ENCODE measurements around the gene STK32C. TPM values are rescaled to one million over a fixed set of nuclear protein-coding genes. Genes with fewer than 3 reads are reported as not detected.

Gene STK32C
- total and polyA plus RNA-seq, 12 donors, result 2.7 to 8.9 (median 5.7) TPM

DNA sequence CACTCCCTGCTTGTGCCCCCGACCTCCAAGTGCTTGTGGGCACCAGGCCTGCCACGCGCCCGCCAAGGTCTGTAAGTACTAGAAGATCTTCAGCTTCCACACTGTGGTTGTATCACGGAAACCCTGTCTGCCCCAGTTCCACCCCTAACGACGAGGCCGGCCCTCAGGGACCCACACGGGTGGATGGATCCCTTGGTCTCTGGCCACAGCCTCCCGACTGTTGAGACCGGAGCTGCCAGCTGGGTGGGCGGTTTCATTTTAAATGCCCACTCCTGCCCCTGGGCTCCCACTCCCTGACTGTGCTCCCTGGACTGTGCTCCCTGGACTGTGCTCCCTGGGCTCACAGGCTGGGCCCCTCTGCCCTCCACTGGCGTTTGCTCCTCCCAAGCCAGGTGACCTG lies 70.9 kb downstream of the STK32C start:
- Histone ChIP-seq H3K27me3 (no peaks in the 10 kb centered on the region), H3K36me3 (no peaks in the 10 kb centered on the region), H3K27ac (no peak overlapping the region), H3K4me1 (peaks cover 0 to 14% (median 0%) of the 10 kb centered on the region in 9 donors), H3K4me3 (no peak overlapping the region), H3K9me3 (no peaks in the 10 kb centered on the region)
- no peak for ATAC-seq
- 94 to 96% methylated on average over 13 of the region's 13 CpGs for WGBS, 2 donors
- TF ChIP-seq, protein P1, sequence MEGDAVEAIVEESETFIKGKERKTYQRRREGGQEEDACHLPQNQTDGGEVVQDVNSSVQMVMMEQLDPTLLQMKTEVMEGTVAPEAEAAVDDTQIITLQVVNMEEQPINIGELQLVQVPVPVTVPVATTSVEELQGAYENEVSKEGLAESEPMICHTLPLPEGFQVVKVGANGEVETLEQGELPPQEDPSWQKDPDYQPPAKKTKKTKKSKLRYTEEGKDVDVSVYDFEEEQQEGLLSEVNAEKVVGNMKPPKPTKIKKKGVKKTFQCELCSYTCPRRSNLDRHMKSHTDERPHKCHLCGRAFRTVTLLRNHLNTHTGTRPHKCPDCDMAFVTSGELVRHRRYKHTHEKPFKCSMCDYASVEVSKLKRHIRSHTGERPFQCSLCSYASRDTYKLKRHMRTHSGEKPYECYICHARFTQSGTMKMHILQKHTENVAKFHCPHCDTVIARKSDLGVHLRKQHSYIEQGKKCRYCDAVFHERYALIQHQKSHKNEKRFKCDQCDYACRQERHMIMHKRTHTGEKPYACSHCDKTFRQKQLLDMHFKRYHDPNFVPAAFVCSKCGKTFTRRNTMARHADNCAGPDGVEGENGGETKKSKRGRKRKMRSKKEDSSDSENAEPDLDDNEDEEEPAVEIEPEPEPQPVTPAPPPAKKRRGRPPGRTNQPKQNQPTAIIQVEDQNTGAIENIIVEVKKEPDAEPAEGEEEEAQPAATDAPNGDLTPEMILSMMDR (IDR thresholded peaks at IDR 0.05), result no peak
- DNase-seq, result no peak
- intact Hi-C loops (cut with DNase I), result loop anchor here in 1 of 10 donors (5.0 kb wide), 1 partner anchor 55 kb away; no protein-coding TSS in a partner anchor

DNA sequence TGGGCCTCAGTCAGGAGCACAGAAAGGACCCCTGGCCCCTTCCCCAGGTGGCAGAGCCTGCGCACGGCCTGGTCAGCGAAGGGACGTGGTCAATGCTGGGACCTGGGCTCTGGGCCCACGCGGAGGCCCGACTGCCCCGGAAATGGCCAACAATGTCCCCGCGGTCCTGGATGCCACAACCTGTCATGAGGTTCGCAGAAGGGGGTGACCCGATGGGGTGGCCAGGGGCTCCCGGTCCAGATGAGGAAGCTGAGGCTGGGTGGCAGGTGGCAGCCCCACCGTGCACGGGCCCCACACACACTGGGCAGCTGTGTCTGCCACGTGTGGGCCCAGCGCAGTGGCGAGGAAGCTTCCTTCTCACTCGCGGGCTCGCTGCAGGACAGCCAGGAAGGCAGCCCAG lies 71.6 kb downstream of the STK32C start:
- peaks cover 0 to 18% (median 0%) of the 10 kb centered on the region in 9 donors for H3K4me1 ChIP-seq
- peak in 1 of 2 donors; percentile 8 for DNase-seq
- 93 to 95% methylated on average over 21 of the region's 21 CpGs for WGBS, 2 donors
- no peaks in the 10 kb centered on the region for H3K9me3 ChIP-seq
- H3K36me3 ChIP-seq, result no peaks in the 10 kb centered on the region
- intact Hi-C loops (cut with DNase I), result loop anchor here in 1 of 10 donors (5.0 kb wide), 1 partner anchor 56 kb away; no protein-coding TSS in a partner anchor
- no peaks in the 10 kb centered on the region for H3K27me3 ChIP-seq
- TF ChIP-seq, protein P1 (IDR thresholded peaks at IDR 0.05), result no peak
- no peak for ATAC-seq
- no peak overlapping the region for H3K27ac ChIP-seq
- no peak overlapping the region for H3K4me3 ChIP-seq

DNA sequence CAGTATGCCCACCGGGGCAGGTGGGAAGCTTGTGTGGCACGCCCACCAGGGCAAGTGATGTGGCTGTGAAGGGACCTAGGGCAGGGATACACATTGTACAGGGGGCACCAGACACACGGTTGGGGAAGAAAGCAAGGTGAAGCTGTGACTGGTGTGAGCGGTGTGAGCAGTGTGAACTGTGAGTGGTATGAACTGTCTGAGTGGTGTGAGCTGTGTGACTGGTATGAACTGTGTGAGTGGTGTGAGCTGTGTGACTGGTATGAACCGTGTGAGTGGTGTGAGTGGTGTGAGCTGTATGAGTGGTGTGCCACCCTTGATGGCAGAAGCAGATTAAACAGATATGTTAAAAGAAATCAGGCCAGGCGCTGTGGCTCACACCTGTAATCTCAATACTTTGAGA lies 72.9 kb downstream of the STK32C start:
- DNase-seq, result peak in 1 of 2 donors; percentile 4
- H3K4me1 ChIP-seq, result peaks cover 0 to 30% (median 3%) of the 10 kb centered on the region in 9 donors
- no peak overlapping the region for H3K4me3 ChIP-seq
- no peaks in the 10 kb centered on the region for H3K36me3 ChIP-seq
- intact Hi-C loops (cut with DNase I), result loop anchor here in 1 of 10 donors (5.0 kb wide), 1 partner anchor 57 kb away; no protein-coding TSS in a partner anchor
- TF ChIP-seq, protein P1 (IDR thresholded peaks at IDR 0.05), result no peak
- H3K27ac ChIP-seq, result no peak overlapping the region
- no peaks in the 10 kb centered on the region for H3K9me3 ChIP-seq
- no peaks in the 10 kb centered on the region for H3K27me3 ChIP-seq
- ATAC-seq, result no peak
- WGBS, 2 donors, result 97 to 98% methylated on average over 6 of the region's 6 CpGs

DNA sequence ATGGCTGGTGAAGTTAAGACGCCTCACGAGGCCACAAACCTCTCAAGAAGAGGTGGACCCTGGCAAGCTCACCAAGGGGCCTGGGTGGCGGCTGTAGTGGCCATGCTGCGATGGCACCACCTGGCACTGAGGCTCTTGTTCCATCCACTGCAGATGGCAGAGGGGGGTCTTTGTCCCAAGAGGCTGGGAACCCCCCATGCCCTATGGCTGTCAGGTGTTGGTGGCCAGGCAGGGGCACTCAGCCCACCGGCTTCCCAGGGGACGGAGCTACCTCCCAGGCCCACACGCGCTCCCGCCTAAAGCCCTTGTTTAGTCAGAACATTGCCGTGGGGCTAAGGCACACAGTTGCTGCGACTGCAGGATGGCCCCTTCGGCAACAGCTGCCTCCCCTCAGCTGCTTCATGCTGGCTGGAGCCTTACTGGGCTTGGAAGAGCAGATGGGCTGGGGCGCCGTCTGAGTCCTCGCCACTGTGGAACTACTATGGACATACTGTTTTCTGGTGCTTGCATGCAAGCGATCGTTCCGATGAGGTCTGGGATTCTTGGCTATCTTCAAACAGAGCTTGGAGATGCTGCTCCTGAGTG lies 74.2 kb downstream of the STK32C start:
- no peak overlapping the region for H3K27ac ChIP-seq
- peaks cover 0 to 36% (median 0%) of the 10 kb centered on the region in 9 donors for H3K4me1 ChIP-seq
- peak in 1 of 2 donors; percentile 7 for DNase-seq
- no peaks in the 10 kb centered on the region for H3K36me3 ChIP-seq
- H3K27me3 ChIP-seq, result no peaks in the 10 kb centered on the region
- no peaks in the 10 kb centered on the region for H3K9me3 ChIP-seq
- 80 to 85% methylated on average over 18 of the region's 18 CpGs for WGBS, 2 donors
- intact Hi-C loops (cut with DNase I), result no loop called here
- H3K4me3 ChIP-seq, result no peak overlapping the region
- TF ChIP-seq, protein P1 (IDR thresholded peaks at IDR 0.05), result no peak
- ATAC-seq, result no peak

Measured in heart right ventricle (tissue), 16 donors.